Measurements from ENCODE around the gene SIPA1L2.
A peak's percentile ranks its signal among the peaks of the same experiment; 100 is the strongest.

Gene SIPA1L2

DNA sequence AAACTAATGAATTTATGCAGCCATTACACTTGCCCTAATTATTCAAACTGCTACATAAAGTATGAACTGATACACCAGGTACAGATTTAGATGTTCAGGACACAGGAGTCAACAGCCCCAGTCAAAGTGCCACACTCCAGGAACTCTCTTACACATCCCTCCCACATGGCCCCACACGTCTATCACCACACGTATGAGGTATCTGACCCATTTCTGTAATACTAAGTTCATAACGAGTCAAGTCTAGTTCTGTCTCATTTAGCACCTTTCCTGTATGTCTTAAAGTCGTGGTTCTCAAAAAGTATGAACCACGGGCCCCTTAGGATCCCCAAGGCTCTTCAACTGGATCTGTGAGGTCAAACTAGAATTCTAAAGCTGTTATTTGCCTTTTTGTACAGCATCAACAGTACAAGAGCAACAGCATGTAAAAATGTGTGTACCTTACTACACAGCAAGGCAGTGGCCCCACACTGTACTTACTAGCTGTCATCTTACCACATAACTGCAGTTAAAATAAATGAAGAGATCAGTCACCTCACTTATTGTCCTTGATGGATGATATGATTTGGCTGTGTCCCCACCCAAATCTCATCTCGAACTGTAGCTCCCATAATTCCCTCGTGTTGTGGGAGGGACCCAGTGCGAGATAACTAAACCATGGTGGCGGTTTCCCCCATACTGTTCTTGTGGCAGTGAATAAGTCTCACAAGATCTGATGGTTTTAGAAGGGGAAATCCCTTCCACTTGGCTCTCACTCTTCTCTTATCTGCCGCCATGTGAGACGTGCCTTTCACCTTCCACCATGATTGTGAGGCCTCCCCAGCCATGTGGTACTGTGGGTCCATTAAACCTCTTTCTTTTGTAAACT, 42.6 kb downstream of the SIPA1L2 start:
- DNase-seq: peak; percentile 66

DNA sequence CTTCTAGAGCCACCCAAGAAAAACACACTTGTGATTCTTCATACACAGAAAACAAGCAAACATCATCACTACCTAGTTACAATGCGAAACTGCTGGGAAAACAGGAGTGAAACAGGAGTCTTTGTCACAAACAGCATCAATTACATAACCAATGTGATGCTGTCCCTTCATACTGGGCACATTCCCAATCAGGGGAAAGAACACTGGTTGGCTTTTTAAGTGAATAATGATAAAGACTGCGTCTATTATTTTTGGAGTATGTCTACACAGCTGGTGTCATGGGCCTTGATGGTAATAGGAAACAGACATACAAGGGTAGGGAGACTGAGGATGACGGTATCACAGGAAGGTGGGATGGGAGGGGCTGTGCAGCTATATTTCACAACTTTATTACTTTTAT, 43.3 kb downstream of the SIPA1L2 start:
- no peak for DNase-seq

DNA sequence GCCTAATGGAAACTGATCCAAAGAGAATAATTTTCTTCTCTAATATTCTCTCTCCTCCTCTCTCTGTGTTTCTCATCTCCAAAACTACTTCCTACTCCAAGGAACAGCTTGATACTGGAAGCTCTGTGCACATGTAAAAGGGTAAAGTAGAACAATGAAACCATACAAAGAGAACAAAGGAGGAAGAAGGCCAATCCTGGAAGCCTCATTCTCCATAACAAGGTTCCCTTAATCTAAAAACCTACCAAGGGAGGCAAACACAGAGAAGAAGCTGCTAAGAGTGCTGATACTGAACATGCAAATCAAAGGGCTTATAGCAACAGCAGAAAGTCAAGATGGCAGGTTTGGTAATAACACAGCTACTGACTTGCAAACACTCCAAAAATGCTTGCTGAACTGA, 44.4 kb downstream of the SIPA1L2 start:
- no peak for DNase-seq

DNA sequence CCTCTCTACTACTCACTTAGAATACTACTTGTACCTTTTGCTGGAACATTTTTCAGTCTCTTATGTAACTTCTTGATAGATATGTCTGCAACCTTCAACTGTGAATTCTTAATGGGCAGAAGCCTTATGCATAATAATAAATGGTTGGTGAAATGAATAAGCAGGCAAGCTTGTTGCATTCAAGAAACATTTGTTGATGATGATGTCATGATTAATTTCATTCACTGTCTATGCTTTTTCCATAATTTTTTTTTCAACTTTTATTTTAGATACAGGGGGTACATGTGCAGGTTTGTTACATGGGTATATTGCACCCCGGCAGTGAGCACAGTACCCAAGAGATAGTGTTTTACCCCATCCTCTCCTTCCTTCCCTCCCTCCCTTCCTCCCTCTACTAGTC, 48.0 kb downstream of the SIPA1L2 start:
- no peak for DNase-seq
